ENCODE results near the gene MPLKIP. TPM values are rescaled to one million over a fixed set of nuclear protein-coding genes. Genes with fewer than 3 reads are reported as not detected.

The MPLKIP gene
- total and polyA plus RNA-seq, 10 of the 15 experiments (the other 5 are each of a cell fraction or from before 2014, with no cell fraction given), result 4.6 to 78.8 (median 37.2) TPM

DNA sequence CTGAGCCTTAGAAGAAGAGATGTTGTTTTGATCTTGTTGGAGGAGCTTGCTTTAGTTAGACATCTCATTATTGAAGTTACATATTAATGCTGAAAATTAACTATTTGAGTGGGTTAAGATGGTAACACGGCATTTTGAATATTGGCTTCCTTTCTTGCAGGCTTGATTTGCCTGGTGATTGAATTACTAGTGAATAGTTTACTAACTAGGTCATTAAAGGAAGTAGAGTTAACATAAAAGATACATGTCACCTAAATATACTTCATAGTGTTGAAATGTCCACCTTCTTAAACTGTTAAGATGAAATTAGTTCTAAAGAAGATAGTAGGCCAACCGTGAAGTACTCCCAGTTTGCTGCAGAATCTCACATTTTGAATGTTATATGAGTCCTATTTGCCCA, 18.5 kb downstream of the MPLKIP start (continued):
- TF ChIP-seq, protein P1, sequence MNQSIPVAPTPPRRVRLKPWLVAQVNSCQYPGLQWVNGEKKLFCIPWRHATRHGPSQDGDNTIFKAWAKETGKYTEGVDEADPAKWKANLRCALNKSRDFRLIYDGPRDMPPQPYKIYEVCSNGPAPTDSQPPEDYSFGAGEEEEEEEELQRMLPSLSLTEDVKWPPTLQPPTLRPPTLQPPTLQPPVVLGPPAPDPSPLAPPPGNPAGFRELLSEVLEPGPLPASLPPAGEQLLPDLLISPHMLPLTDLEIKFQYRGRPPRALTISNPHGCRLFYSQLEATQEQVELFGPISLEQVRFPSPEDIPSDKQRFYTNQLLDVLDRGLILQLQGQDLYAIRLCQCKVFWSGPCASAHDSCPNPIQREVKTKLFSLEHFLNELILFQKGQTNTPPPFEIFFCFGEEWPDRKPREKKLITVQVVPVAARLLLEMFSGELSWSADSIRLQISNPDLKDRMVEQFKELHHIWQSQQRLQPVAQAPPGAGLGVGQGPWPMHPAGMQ (IDR thresholded peaks at IDR 0.05; ENCODE audit: borderline replicate concordance), result no peak
- TF ChIP-seq HDAC6 (IDR thresholded peaks at IDR 0.05; ENCODE audit: unreplicated experiment) (no peak), CHD4 (IDR thresholded peaks at IDR 0.05) (no peak), BCL11A (IDR thresholded peaks at IDR 0.05; ENCODE audit: low read depth, low read length) (no peak), KAT2A (conservative IDR thresholded peaks at IDR 0.05; ENCODE audit: control insufficient read depth, low read depth, low read length) (no peak), ZBED1 (IDR thresholded peaks at IDR 0.05; ENCODE audit: borderline replicate concordance) (no peak), SIN3A (IDR thresholded peaks at IDR 0.05; ENCODE audit: low read depth, low read length) (no peak), SPI1 (IDR thresholded peaks at IDR 0.05; ENCODE audit: borderline replicate concordance, insufficient read depth, low read depth, low read length) (no peak)
- TF ChIP-seq, protein P2, sequence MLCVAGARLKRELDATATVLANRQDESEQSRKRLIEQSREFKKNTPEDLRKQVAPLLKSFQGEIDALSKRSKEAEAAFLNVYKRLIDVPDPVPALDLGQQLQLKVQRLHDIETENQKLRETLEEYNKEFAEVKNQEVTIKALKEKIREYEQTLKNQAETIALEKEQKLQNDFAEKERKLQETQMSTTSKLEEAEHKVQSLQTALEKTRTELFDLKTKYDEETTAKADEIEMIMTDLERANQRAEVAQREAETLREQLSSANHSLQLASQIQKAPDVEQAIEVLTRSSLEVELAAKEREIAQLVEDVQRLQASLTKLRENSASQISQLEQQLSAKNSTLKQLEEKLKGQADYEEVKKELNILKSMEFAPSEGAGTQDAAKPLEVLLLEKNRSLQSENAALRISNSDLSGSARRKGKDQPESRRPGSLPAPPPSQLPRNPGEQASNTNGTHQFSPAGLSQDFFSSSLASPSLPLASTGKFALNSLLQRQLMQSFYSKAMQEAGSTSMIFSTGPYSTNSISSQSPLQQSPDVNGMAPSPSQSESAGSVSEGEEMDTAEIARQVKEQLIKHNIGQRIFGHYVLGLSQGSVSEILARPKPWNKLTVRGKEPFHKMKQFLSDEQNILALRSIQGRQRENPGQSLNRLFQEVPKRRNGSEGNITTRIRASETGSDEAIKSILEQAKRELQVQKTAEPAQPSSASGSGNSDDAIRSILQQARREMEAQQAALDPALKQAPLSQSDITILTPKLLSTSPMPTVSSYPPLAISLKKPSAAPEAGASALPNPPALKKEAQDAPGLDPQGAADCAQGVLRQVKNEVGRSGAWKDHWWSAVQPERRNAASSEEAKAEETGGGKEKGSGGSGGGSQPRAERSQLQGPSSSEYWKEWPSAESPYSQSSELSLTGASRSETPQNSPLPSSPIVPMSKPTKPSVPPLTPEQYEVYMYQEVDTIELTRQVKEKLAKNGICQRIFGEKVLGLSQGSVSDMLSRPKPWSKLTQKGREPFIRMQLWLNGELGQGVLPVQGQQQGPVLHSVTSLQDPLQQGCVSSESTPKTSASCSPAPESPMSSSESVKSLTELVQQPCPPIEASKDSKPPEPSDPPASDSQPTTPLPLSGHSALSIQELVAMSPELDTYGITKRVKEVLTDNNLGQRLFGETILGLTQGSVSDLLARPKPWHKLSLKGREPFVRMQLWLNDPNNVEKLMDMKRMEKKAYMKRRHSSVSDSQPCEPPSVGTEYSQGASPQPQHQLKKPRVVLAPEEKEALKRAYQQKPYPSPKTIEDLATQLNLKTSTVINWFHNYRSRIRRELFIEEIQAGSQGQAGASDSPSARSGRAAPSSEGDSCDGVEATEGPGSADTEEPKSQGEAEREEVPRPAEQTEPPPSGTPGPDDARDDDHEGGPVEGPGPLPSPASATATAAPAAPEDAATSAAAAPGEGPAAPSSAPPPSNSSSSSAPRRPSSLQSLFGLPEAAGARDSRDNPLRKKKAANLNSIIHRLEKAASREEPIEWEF (IDR thresholded peaks at IDR 0.05; ENCODE audit: insufficient replicate concordance, low read depth, low read length), result no peak

All from GM12878 (cell line).